Activated CD4-positive, alpha-beta T cell treated with anti-CD3 and anti-CD28 coated beads, Interleukin-10, Interleukin-2, amounts not matched to agents 100 ng/mL and 50 ng/mL, durations not matched to agents 16 hours and 8 hours (primary cell): ENCODE measurements around the gene BBLN.
A peak's percentile ranks its signal among the peaks of the same experiment; 100 is the strongest.
"Not testable (repeated sequence)": the region's sequence is repeated elsewhere in the genome, so short reads cannot be mapped to it uniquely, and the experiment has no call there.

Experiments
- DNase-seq: peaks from one replicate; pipeline ENCODE4 v3.0.0-alpha.2; 2020

Gene BBLN, protein sequence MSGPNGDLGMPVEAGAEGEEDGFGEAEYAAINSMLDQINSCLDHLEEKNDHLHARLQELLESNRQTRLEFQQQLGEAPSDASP

DNA sequence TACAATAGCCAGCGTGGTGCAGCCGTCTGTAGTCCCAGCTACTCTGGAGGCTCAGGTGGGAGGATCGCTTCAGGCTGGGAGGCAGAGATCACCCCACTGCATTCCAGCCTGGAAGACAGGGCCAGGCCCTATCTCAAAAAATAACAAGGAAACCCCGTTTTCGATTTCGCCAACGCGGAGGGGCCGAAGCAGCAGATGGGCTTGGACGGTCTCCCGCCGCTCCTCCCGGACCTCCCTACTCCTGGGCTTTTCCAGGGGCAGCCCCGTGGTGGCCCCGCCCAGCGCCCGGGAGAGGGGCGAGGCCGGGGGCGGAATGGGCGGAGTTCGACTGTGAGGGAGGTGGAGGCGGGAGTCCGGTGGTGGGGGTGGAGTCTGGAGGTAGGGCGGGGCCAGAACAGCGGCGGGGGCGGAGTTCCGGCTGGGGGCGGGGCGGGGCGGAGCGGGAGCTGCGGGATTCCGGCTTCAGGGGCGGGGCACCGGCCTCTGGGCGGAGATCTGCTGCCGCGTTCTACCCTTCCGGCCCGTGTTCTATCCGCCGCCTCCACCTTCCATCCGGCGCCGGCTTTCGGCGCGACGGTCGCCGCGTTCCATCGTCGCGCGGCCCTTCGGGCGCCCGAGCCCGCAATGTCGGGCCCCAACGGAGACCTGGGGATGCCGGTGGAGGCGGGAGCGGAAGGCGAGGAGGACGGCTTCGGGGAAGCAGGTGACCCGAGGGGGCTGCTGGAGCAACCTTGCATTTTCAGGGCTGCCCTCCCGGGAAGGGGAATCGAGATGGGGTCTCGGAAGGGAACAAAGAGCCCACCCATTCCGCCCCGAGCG lies at the start of gene BBLN:
Gene BBLN (plus strand): TSS at position 482 of the 819 bp plus-strand sequence. CDS start 143 bp downstream, at position 625.
- DNase-seq, result peak; percentile 96

DNA sequence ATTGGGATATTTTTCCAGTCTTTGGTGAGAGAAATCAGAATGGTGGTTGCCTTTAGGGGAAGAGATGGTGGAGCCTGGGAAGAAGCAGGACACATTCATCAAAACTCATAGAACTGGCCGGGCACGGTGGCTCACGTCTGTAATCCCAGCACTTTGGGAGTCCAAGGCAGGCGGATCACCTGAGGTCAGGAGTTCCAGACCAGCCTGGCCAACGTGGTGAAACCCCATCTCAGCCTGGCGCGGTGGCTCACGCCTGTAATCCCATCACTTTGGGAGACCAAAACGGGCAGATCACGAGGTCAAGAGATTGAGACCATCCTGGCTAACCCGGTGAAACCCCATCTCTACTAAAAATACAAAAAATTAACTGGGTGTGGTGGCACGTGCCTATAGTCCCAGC lies 48.3 kb upstream of the BBLN start:
- DNase-seq, result not testable (repeated sequence)

DNA sequence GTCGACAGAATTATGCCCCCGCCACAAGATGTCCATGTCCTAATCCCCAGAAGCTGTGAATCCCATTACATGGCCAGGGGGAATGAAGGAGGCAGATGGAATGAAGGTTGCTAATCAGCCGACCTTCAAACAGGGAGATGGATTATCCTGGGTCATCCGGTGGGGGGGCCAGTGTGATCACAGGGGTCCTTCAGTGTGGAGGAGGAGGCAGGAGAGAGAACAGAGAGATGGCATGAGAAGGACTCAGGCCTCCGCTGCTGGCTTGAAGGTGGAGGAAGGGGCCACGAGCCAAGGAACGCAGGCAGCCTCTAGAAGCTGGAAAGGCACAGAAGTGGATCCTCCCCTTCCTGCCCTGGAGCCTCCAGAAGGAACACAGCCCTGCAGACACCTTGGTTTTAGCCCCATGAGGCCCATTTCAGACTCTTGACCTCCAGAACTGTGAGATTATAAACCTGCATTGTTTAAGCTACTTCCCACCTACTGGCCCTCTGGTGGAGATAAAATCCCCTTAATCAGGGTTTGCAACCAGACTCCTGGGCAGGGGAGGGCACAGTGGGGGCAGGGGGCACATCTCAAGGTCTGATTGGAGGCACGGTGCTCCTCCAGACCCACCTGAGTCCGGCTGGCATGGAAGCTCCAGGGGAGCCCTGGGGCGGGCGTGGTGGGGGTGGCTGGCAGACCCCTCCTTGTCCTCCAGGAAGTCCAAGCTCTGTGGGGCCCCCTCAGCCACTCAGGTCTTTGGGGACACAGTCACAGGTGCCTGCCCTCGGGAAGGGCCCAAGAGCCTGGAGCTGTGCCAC lies 46.3 kb upstream of the BBLN start:
- DNase-seq, result no peak

DNA sequence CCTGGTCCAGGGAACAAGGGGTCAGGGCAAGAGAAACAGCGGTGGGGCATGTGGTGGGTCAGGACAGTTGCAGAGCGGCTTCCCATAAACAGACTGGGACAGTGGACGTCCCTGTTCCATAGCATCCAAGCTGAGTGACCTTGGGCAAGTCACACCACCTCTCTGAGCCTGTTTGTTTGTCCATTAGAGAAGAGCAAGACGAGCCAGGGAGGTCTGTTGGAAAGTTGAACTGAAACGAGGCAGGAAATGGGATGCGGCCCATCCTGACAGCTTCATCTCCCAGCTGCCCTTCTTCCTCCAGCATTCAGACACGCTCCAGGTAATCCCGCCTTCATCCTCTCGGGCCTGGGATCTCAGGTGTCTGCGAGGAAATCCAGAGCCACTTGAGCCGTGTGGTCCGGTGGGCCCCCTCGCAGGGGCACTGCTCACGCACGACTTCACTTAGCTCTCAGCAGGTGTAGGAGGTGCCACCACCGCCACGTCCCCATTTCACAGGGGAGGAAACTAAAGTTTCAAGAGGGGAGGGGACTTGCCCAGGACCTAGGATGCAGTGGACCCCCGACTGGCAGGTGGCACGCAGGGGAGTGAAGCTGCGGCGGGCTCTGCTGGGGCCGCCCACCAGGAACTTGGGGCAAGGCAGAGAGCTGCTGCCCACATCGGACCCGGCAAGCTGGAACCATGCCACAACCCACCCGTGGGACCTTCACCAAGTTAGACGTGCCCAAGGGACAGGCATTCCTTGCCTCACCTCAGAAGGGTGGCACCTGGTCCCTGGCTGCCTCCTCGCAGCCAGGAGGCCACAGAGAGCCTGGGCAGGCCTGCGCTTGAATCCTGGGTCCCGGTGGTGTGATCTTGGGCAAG lies 45.5 kb upstream of the BBLN start:
- DNase-seq, result no peak

- DNase-seq, result no peak
Measured at GRCh38 chr9:128115187-128116103, 44.6 kb upstream of the BBLN start.

- no peak for DNase-seq
Measured at GRCh38 chr9:128116104-128117083, 43.7 kb upstream of the BBLN start.

- peak; percentile 96 for DNase-seq
Measured at GRCh38 chr9:128117613-128118471, 42.2 kb upstream of the BBLN start.

DNA sequence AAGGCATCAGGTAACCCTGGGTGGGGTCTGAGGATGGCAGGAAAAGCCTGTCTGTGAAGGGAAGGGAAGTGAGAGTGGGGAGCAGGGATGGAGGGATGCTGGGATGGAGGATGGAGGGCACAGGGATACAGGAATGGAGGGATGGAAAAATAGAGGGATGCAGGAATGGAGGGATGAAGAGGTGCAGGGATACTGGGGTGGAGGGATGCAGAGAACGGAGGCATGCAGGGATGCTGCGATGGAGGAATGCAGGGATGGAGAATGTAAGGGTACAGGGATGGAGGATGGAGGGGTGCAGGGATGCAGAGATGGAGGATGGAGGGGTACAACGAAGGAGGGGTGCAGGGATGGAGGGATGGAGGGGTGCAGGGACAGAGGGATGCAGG lies 41.6 kb upstream of the BBLN start:
- DNase-seq, result no peak

DNA sequence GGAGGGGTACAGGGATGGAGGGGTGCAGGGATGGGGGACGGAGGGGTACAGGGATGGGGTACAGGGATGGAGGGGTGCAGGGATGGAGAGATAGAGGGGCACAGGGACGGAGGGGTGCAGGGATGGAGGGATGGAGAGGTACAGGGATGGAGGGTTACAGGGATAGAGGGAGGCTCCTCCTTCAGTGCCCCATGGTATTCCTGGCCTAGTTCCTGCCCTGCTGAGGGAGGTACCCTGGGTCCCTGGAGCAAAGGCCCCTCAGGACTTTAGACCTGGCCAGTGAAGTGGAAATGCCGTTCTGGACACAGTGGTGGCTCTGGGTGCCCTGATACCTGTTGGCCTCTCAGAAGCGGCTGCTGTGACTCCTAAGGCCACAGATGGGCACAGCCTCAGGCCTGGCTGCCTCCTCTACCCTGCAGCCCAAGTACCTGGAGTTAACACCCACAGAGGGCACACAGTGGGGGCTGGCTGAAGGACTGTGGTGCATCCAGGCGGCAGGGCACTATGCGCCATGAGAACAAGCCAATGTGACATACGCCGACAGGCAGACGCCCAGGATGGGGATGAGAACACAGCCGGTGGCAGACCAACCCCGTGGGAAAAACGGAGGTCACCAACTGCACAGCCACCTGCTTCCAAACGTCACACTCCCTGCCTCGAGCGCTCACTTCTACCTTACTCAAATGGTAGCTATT lies 40.9 kb upstream of the BBLN start:
- no peak for DNase-seq

GRCh38 chr9:128120061-128120740 lies 39.9 kb upstream of the BBLN start:
- no peak for DNase-seq

DNA sequence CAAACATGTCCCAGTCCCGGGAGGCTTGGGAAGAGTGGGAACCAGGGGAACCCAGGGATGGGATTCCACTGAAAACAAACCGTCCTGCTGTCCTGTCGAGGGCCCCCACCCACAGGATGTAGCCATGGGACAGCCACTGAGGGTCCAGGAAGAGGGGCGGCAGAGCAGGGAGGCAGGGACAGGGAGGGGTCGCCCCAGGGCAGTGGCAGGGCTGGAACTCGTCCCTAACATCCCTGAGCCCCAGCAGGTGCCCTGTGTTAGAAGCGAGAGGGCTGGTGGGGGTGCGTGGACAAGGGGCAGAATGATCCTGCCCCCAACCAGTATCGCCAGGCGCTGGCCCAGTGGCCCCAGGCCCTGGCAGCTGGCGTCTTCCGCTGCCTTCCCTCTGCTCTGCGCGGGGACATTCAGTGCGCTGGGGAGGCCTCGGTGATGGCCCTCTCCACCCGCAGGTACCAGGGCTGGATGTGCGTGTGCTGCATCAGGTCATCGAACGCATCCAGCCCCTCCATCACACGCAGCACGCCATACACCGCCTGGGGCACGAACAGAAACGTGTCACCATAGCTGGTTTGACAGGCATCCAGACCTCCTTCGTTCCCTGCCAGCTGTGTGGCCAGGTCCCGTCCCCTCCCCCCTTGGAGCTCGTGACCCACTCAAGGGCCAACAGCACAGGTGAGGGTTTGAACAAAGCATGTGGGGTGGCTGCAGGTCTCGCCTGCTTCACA lies 39.2 kb upstream of the BBLN start:
- no peak for DNase-seq

DNA sequence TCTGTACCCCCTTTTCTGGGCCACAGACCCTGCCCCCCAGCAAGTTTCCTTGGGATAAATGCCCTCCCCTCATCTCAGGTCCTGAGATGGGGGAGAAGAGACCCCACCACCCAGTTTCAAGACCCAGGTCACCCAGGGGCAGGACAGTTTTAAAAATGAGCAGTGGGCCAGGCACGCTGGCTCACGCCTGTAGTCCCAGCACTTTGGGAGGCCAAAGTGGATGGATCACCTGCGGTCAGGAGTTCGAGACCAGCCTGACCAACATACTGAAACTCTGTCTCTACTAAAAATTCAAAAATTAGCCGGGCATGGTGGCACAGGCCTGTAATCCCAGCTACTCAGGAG lies 38.6 kb upstream of the BBLN start:
- DNase-seq, result no peak

DNA sequence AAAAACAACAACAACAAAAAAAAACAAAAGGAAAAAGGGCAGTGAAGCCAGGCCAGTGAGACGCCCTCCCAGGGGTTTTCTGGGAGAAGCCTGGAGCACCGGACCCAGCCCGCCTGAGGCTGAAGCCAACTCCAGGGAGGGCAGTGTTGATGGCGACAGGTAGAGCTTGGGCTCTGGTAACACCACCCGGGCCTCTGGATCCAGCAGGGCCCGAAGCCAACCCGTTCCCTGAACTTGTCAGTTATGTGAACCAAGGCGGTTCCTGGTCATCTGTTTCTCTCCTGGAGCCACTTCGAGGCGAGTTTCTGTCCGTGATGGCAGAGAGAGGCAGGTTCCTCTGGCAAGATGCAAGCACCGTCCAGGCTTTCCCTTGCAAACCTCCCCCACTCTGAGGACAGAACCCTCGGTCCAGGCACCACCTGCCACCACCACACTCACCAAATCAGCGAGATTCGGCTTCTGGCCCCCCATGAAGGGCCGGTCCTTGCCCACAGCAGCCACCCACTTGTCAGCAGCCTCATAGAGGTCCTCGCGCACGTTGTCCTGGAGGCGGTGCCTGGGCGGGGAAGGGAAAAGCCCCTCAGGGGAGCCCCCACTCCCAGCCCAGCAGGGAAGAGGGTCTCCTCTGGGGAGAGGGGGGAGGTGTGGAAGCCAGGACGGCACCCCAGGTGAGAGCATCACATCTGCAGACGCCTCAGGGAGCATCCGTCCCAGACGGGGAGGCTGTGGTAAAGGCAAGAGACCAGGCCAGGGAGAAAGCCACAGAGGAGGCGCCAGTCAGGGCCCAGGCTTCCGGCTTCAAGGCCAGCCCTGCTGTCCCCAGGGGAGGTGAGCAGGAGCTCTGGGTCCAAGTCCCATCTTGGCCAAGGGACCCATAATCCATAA lies 37.9 kb upstream of the BBLN start:
- no peak for DNase-seq

DNA sequence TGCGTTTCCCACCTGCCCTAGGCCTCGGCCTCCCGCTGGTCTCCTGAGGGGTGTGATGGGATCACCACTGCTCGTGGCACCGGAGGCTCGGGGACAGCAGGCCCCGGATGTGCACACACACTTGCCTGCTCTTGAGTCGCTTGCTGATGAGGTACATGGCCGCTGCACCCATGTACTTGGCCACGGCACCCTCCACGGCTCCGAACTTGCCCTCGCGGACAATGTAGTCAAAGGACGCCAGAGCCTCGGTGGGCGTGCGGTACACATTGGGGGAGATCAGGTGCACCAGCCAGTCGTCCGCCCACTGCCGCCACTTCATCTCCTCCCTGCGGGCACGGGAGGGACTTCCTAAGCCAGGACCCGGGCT lies 37.3 kb upstream of the BBLN start:
- no peak for DNase-seq

- no peak for DNase-seq
Measured at GRCh38 chr9:128123451-128124080, 36.5 kb upstream of the BBLN start.

DNA sequence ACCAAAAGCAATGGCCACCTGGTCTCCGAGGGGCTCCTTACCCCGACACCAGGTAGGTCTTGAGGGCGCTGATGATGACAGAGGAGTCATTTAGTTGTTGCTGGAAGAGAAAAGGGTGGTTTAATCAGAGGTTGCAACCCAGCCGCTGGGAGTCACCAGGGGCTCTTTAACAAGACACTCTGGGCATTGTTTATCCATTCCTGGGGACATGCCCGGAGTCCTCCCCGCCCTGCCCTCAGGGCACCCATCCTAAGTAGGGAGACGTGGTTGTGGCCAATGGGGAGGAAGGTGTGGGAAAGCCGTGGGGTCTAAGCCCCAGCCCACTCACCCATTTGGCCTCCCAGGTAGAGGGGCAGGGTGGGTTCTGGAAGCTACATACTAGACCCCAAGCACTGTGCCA lies 35.6 kb upstream of the BBLN start:
- DNase-seq, result no peak
